AG04450 (cell line): Measurements from ENCODE around the gene LRRC42. TPM values are rescaled to one million over a fixed set of nuclear protein-coding genes. Genes with fewer than 3 reads are reported as not detected.

Experiments used
- CTCF ChIA-PET: fragments of 300-600, 350-600 bp; formaldehyde crosslinking; extraction: SDS; loops from one replicate; lab custom pipeline; 2022; ENCODE audit warnings: antibody characterized with exemption, inconsistent platforms; lab: Charles Lee
- POLR2A ChIA-PET: fragments of 350-600 bp; formaldehyde crosslinking; extraction: SDS; loops from one replicate; lab custom pipeline; 2021; ENCODE audit warnings: antibody characterized with exemption, inconsistent platforms; lab: Yijun Ruan, JAX
- DNase-seq: peaks from one replicate; pipeline ENCODE4 v3.0.0-alpha.2; 2011; ENCODE audit warnings: low read depth, low spot score
- H3K27ac ChIP-seq: one replicate; pipeline ENCODE4 v1.5.1; 2012; ENCODE audit warnings: low read depth, low read length, control low read depth
- H3K27me3 ChIP-seq: one replicate; pipeline ENCODE4 v1.6.0; 2012; ENCODE audit warnings: low read length; ENCODE audit not compliant: control insufficient read depth, insufficient read depth
- H3K4me3 ChIP-seq: 2 replicates; pipeline ENCODE4 v1.5.1; 2011; ENCODE audit warnings: mild to moderate bottlenecking, low read depth, low read length, control low read depth
- H3K9me3 ChIP-seq: 2 replicates; pipeline ENCODE4 v1.5.1; 2012; ENCODE audit warnings: low read length; ENCODE audit not compliant: control insufficient read depth, insufficient read depth
- polyA plus RNA-seq: library from polyadenylated mRNA; depleted of rRNA; stranded (reverse); fragments of >200 nt; gene quantifications from 2 replicates; pipeline ENCODE4 v1.2.3, GENCODE V29; 2011
- TF ChIP-seq, protein P1 (sequence below): IDR thresholded peaks from 2 replicates; pipeline ENCODE4 v1.5.1; 2011; ENCODE audit warnings: low read depth, low read length, control low read depth, inconsistent platforms

Gene LRRC42
- polyA plus RNA-seq, 1 experiment: 51.4 TPM

DNA sequence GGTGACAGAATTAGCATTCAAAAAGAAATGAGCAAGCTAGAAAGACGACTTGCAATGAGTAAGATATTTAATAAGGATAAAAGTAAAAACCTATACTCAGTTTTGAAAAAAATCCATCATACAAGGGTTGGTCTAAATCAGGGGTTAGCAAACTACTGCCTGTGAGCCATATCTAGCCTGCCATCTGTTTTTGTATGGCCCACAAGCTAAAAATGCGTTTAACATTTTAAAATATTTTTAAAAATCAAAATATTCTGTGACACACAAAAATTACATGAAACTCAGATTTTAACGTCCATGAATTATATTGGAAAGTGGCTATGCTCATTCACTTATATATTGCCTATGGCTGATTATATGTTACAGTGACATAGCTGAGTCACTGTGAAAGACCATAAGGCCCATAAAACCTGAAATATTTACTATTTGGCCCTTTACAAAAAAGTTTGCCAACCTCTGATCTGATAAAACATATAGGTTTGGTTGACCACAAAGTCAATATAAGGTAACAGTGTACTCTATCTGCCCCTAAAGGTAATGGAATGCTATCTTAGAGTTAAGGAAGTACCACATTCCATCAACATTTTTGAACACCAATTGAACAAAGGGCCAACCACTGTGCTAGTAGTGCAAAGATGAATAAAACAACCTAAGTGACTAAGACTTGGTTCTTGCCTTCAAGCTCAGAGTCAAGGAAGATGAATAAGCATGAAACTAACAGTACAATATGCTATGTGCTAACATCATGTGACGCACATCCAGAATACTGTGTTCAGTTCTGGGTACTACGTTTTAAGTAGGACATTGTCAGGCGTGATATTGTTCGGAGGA is 3.8 kb upstream of the LRRC42 start:
- H3K4me3 ChIP-seq: no peak overlapping the region
- DNase-seq: no peak
- ChIA-PET CTCF (no interaction called here), POLR2A (no interaction called here)
- no peaks in the 10 kb centered on the region for H3K27me3 ChIP-seq
- H3K9me3 ChIP-seq: no peaks in the 10 kb centered on the region; the same call in 1 of the 2 replicates
- TF ChIP-seq, protein P1, sequence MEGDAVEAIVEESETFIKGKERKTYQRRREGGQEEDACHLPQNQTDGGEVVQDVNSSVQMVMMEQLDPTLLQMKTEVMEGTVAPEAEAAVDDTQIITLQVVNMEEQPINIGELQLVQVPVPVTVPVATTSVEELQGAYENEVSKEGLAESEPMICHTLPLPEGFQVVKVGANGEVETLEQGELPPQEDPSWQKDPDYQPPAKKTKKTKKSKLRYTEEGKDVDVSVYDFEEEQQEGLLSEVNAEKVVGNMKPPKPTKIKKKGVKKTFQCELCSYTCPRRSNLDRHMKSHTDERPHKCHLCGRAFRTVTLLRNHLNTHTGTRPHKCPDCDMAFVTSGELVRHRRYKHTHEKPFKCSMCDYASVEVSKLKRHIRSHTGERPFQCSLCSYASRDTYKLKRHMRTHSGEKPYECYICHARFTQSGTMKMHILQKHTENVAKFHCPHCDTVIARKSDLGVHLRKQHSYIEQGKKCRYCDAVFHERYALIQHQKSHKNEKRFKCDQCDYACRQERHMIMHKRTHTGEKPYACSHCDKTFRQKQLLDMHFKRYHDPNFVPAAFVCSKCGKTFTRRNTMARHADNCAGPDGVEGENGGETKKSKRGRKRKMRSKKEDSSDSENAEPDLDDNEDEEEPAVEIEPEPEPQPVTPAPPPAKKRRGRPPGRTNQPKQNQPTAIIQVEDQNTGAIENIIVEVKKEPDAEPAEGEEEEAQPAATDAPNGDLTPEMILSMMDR: no peak
- H3K27ac ChIP-seq: no peak overlapping the region

DNA sequence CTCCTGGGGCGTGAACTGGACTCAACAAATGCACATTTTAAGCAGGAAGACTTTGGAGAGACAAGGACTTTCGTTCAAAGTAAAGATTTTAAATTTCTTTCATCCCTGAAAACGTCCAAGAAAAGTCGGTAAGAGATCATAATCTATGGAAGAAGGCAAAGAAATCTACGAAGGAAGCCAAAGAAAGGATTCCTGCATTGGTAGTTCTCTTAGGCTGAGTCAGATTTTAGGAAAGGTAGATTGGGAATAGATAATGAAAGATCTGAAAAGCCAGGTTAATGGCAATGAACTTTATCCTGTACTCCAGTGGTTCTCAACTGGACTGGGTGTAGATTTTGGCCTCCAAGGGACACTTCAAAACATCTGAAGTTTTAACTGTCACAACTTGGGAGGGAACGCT is 3.1 kb upstream of the LRRC42 start:
- CTCF ChIA-PET: no interaction called here
- TF ChIP-seq, protein P1: no peak
- POLR2A ChIA-PET: no interaction called here
- Histone ChIP-seq H3K4me3 (no peak overlapping the region), H3K27me3 (no peaks in the 10 kb centered on the region), H3K9me3 (no peaks in the 10 kb centered on the region; the same call in 1 of the 2 replicates), H3K27ac (no peak overlapping the region)
- DNase-seq: no peak

DNA sequence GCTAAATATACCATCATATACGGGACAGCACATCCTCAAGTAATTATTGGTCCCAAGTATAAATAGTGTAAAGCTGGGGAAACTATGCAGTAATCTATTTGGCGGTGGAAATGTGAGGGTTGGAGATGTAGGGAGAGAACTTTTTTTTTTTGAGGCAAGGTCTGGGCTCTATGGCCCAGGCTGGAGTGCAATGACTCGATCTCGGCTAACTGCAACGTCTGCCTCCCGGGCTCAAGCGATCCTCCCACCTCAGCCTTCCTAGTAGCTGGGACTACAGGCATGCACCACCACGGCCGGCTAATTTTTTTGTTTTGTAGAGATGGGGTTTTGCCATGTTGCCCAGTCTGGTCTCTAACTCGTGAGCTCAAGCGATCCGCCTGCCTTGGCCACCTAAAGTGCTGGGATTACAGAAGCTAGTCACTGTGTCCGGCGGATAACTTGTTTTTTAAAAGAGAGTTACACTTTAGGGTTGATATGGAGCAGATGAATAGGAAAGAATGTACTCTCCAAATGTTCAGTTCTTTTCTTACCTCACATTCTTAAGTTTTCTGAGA is 2.6 kb upstream of the LRRC42 start:
- TF ChIP-seq, protein P1: no peak
- no peak for DNase-seq
- H3K27ac ChIP-seq: no peak overlapping the region
- no peak overlapping the region for H3K4me3 ChIP-seq
- ChIA-PET CTCF (no interaction called here), POLR2A (no interaction called here)
- no peaks in the 10 kb centered on the region for H3K27me3 ChIP-seq
- no peaks in the 10 kb centered on the region; the same call in 1 of the 2 replicates for H3K9me3 ChIP-seq

DNA sequence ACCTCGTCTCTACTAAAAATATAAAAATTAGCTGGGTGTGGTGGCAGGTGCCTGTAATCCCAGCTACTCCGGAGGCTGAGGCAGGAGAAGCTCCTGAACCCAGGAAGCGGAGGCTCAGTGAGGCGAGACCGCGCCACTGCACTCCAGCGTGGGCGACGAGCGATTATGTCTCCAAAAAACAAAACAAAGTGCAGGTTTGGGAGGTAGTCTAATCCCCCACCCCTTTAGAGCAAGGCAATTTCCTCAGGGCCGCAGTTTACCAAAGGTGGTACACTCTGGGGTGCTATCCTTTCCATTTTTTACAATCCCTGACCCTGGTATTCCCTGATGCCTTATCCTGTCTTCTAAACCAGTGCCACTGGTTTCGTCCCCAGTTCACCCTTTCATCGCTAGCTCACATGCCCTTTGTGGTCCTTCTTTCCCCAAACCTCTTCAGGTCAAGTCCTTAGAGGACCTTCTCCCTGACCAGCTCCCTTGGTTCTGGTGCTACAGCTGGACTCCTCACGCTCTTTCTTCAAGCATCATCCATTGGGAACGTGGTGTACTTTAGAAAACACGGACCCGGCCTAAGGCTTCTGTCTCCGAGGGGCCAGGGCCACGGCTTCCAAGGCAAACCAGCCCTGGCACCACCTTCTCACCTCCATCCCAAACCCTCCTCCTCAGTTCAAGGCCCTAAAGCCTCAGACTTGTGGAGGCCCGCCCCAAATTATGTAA is 1.5 kb upstream of the LRRC42 start:
- Histone ChIP-seq H3K27ac (peak overlapping the region; percentile 21), H3K4me3 (peak overlapping the region; percentile 97), H3K9me3 (no peaks in the 10 kb centered on the region; the same call in 1 of the 2 replicates), H3K27me3 (no peaks in the 10 kb centered on the region)
- CTCF ChIA-PET: interaction anchor here (1.3 to 1.4 kb wide), 2 partner anchors 12 to 107 kb away, joined by 4 to 6 read pairs; partner anchors contain the start of gene NDC1
- POLR2A ChIA-PET: interaction anchor here (1.1 to 2.1 kb wide), 5 partner anchors 38 to 811 kb away, joined by 3 to 15 read pairs (median 8); partner anchors contain the start of genes NDC1 and YIPF1
- DNase-seq: no peak
- TF ChIP-seq, protein P1: no peak
